OCI-LY7 (cell line): Measurements from ENCODE around the gene URB2. TPM values are rescaled to one million over a fixed set of nuclear protein-coding genes. Genes with fewer than 3 reads are reported as not detected.

Source experiments
- BruUV-seq: library from RNA; stranded (reverse); fragments of 400-500 nt; replicated peaks from 2 replicates; lab custom pipeline; 2021; lab: Mats Ljungman, UMichigan
- CTCF ChIA-PET: fragments of 300-600 bp; sonication (Branson Sonifier 250); formaldehyde crosslinking; loops from one replicate; lab custom pipeline; 2022; ENCODE audit warnings: antibody characterized with exemption; ENCODE audit not compliant: unreplicated experiment; lab: Charles Lee
- POLR2A ChIA-PET: fragments of 300-600 bp; sonication (Branson Sonifier 250); formaldehyde crosslinking; loops from one replicate; lab custom pipeline; 2022; ENCODE audit warnings: antibody characterized with exemption; lab: Charles Lee
- DNase-seq: peaks from one replicate; pipeline ENCODE4 v3.0.0-alpha.2; 2015; ENCODE audit warnings: low spot score
- H2AFZ ChIP-seq: fragments of 200-600 bp; sonication (generic), shearing (Covaris generic); 2 replicates; pipeline ENCODE4 v1.6.1; 2014; ENCODE audit warnings: mild to moderate bottlenecking, antibody characterized with exemption, low read length, moderate library complexity
- H3K27ac ChIP-seq: fragments of 200-600 bp; sonication (generic); 2 replicates; pipeline ENCODE4 v1.5.1; 2014; ENCODE audit warnings: mixed run types, low read depth, mild to moderate bottlenecking, moderate library complexity, low read length, inconsistent platforms; ENCODE audit not compliant: poor library complexity, severe bottlenecking
- H3K36me3 ChIP-seq: fragments of 200-600 bp; sonication (generic); 2 replicates; pipeline ENCODE4 v1.6.1; 2014; ENCODE audit warnings: mild to moderate bottlenecking, antibody characterized with exemption, low read length, moderate library complexity, mixed read lengths; ENCODE audit not compliant: insufficient read depth
- H3K4me1 ChIP-seq: fragments of 200-600 bp; sonication (generic); 2 replicates; pipeline ENCODE4 v1.5.1; 2014; ENCODE audit warnings: mild to moderate bottlenecking, low read length; ENCODE audit not compliant: insufficient read depth, poor library complexity, severe bottlenecking
- H3K4me2 ChIP-seq: fragments of 200-600 bp; sonication (generic); 2 replicates; pipeline ENCODE4 v1.6.1; 2014; ENCODE audit warnings: mild to moderate bottlenecking, low read length
- H3K4me3 ChIP-seq: fragments of 200-600 bp; sonication (generic); 2 replicates; pipeline ENCODE4 v1.5.1; 2014; ENCODE audit warnings: mild to moderate bottlenecking, low read depth, low read length; ENCODE audit not compliant: poor library complexity, severe bottlenecking
- H3K79me2 ChIP-seq: fragments of 200-600 bp; sonication (generic); 2 replicates; pipeline ENCODE4 v1.6.1; 2016; ENCODE audit warnings: low read depth, mild to moderate bottlenecking, low read length, moderate library complexity, mixed read lengths; ENCODE audit not compliant: insufficient read depth
- H3K9me2 ChIP-seq: fragments of 200-600 bp; sonication (generic); 2 replicates; pipeline ENCODE4 v1.6.1; 2016; ENCODE audit warnings: mild to moderate bottlenecking, low read length, mixed read lengths; ENCODE audit not compliant: insufficient read depth
- H3K9me3 ChIP-seq: fragments of 200-600 bp; sonication (generic); 2 replicates; pipeline ENCODE4 v1.6.1; 2014; ENCODE audit warnings: mild to moderate bottlenecking, mixed run types, low read length, mixed read lengths
- H4K20me1 ChIP-seq: fragments of 200-600 bp; sonication (generic); 2 replicates; pipeline ENCODE4 v1.6.1; 2014; ENCODE audit warnings: mild to moderate bottlenecking, antibody characterized with exemption, low read length, moderate library complexity, mixed read lengths; ENCODE audit not compliant: insufficient read depth
- CTCF ChIP-seq: fragments of 200-600 bp; sonication (generic); conservative IDR thresholded peaks from 2 replicates; pipeline ENCODE4 v1.5.1; 2014; ENCODE audit warnings: mild to moderate bottlenecking, antibody characterized with exemption, low read length, moderate library complexity, mixed read lengths
- EZH2phosphoT487 ChIP-seq: fragments of 200-600 bp; sonication (generic); IDR thresholded peaks from 2 replicates; pipeline ENCODE4 v1.6.1; 2018; ENCODE audit warnings: low read depth, borderline replicate concordance, mild to moderate bottlenecking, mixed run types, antibody characterized with exemption, low read length, moderate library complexity, mixed read lengths
- intact Hi-C: fragments of 100-400 bp; cut with micrococcal nuclease; formaldehyde crosslinking; loops from one replicate; pipeline ENCODE4 v1.10.0; 2022; ENCODE audit not compliant: unreplicated experiment
- total RNA-seq, 2 experiments: library from RNA; depleted of rRNA in 1 of 2; stranded (reverse); fragments of >200 nt in 1 of 2; shearing (Covaris generic) in 1 of 2; gene quantifications; 2 replicates each; pipeline ENCODE4 v1.2.3, GENCODE V29; 2014 to 2022

URB2 gene
- total RNA-seq, 2 experiments from 2014 or later: 25.1 to 30.2 TPM

- no TSS peak for BruUV-seq
- no peak for DNase-seq
- no peak for TF ChIP-seq EZH2phosphoT487
- TF ChIP-seq CTCF: no peak
- Histone ChIP-seq H3K4me1 (peaks cover 21% of the 10 kb centered on the region), H4K20me1 (no peaks in the 10 kb centered on the region), H3K79me2 (no peaks in the 10 kb centered on the region), H3K4me2 (no peak overlapping the region), H3K9me3 (no peaks in the 10 kb centered on the region), H3K36me3 (peaks cover 21% of the 10 kb centered on the region), H3K4me3 (no peak overlapping the region), H3K27ac (no peak overlapping the region), H2AFZ (no peak overlapping the region), H3K9me2 (no peaks in the 10 kb centered on the region)
- POLR2A ChIA-PET: interaction anchor here (0.6 to 1.7 kb wide), 5 partner anchors 21 to 540 kb away, joined by 3 to 6 read pairs (median 4); no protein-coding TSS in a partner anchor
- intact Hi-C loops: no loop called here
- CTCF ChIA-PET: no interaction called here
Measured at GRCh38 chr1:229671310-229671709, 45.3 kb downstream of the URB2 start.

DNA sequence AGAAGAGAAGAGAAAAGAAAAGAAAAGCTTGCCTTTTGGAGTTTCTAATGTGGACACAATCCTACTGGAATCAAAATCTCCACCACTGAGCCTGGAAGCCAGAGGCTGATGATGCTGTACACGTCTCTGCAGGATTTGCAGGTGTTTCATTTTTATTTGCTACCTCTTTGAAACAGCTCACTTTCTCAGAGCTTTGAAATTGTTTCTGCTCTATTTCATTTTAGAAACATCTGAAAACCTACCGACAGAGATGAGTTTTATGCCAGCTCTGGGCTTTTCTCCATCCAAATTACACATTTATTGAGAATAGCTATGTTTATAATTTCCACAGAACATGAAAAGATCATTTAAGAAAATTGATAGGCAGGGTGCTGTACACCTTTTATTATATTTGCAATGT, 46.2 kb downstream of the URB2 start:
- DNase-seq: no peak

More for the DNA sequence above, 46.2 kb downstream of the URB2 start:
- TF ChIP-seq CTCF (no peak), EZH2phosphoT487 (no peak)
- Histone ChIP-seq H3K4me1 (peaks cover 12% of the 10 kb centered on the region), H3K36me3 (peaks cover 21% of the 10 kb centered on the region), H3K27ac (no peak overlapping the region), H3K4me3 (no peak overlapping the region), H3K4me2 (no peak overlapping the region), H3K9me3 (no peaks in the 10 kb centered on the region), H3K9me2 (no peaks in the 10 kb centered on the region), H4K20me1 (no peaks in the 10 kb centered on the region), H2AFZ (no peak overlapping the region), H3K79me2 (no peaks in the 10 kb centered on the region)
- BruUV-seq: no TSS peak
- intact Hi-C loops: no loop called here
- CTCF ChIA-PET: no interaction called here
- POLR2A ChIA-PET: interaction anchor here (0.6 to 1.7 kb wide), 5 partner anchors 9 to 32 kb away, joined by 3 to 6 read pairs (median 4); no protein-coding TSS in a partner anchor
